Sigmoid colon (tissue), 7 donors: ENCODE results near the gene CRISP2. TPM values are rescaled to one million over a fixed set of nuclear protein-coding genes. Genes with fewer than 3 reads are reported as not detected.

Experiments
- DNase-seq: peaks from one replicate; pipeline ENCODE4 v3.0.0-alpha.2; 2019
- H3K27ac ChIP-seq, 4 donors: fragments of 200-600 bp; sonication (generic); one replicate each; pipeline ENCODE4 v1.5.1; 2016 to 2019; ENCODE audit warnings: mild to moderate bottlenecking in 1 of 4
- H3K27me3 ChIP-seq, 3 donors: fragments of 200-600 bp; sonication (generic); one replicate each; pipeline ENCODE4 v1.5.1; 2019; ENCODE audit warnings: mild to moderate bottlenecking in 1 of 3
- H3K36me3 ChIP-seq, 4 donors: fragments of 200-600 bp; sonication (generic); one replicate each; pipeline ENCODE4 v1.5.1; 2016 to 2019
- H3K4me1 ChIP-seq, 4 donors: fragments of 200-600 bp; sonication (generic); one replicate each; pipeline ENCODE4 v1.5.1; 2017 to 2019
- H3K4me3 ChIP-seq, 4 donors: fragments of 200-600 bp; sonication (generic); one replicate each; pipeline ENCODE4 v1.5.1; 2017 to 2019; ENCODE audit warnings: mild to moderate bottlenecking in 2 of 4, moderate library complexity in 1 of 4
- H3K9me3 ChIP-seq, 4 donors: fragments of 200-600 bp in 3 of 4; sonication (generic) in 3 of 4; one replicate each; pipeline versions ENCODE4 v1.5.1 to v1.6.1; 2013 to 2019
- EP300 ChIP-seq, 4 donors: sonication (generic); formaldehyde crosslinking; IDR thresholded peaks; one replicate each; pipeline ENCODE4 v1.6.1; 2017; ENCODE audit warnings: antibody characterized with exemption in 4 of 4
- POLR2A ChIP-seq, 2 donors: fragments of 450-650 bp; IDR thresholded peaks; one replicate each; pipeline ENCODE4 v1.6.1; 2016; ENCODE audit warnings: antibody characterized with exemption in 2 of 2, mild to moderate bottlenecking in 2 of 2, moderate library complexity in 2 of 2
- POLR2AphosphoS5 ChIP-seq, 4 donors: sonication (generic); formaldehyde crosslinking; IDR thresholded peaks; one replicate each; pipeline ENCODE4 v1.6.1; 2017; ENCODE audit warnings: antibody characterized with exemption in 4 of 4
- WGBS, 2 donors: extraction: QIAGEN DNeasy Blood & Tissue Kit; methylation state at CpG; one replicate each; pipeline ENCODE4 v1.1.7; 2013; 5-methylcytosine and 5-hydroxymethylcytosine counted together
- intact Hi-C: fragments of 100-400 bp; cut with DNase I; formaldehyde crosslinking; loops from one replicate; pipeline ENCODE4 v1.15.1; 2023
- polyA plus RNA-seq, 3 donors: library from polyadenylated mRNA; stranded (reverse); fragments of 200-250 nt; gene quantifications; one replicate each; pipeline ENCODE4 v1.2.3, GENCODE V29; 2013
- total RNA-seq, 4 donors: library from RNA; depleted of rRNA; stranded (reverse); fragments of >200 nt; gene quantifications; one replicate each; pipeline ENCODE4 v1.1.0, GENCODE V29; 2016
- TF ChIP-seq, protein P1 (sequence below), 4 experiments: fragments of 450-650 bp in 3 of 4; fragments of 200-600 bp in 1 of 4; IDR thresholded peaks; one replicate each; pipeline ENCODE4 v1.5.1; 2016 to 2019; ENCODE audit warnings: antibody characterized with exemption in 4 of 4, mild to moderate bottlenecking in 3 of 4, moderate library complexity in 2 of 4
- donor health status: healthy with polysubstance abuse.
- donor health status: Bipolar disorder and iron deficiency.
- donor health status: healthy.

The CRISP2 gene, protein sequence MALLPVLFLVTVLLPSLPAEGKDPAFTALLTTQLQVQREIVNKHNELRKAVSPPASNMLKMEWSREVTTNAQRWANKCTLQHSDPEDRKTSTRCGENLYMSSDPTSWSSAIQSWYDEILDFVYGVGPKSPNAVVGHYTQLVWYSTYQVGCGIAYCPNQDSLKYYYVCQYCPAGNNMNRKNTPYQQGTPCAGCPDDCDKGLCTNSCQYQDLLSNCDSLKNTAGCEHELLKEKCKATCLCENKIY
- total RNA-seq (not detected), polyA plus RNA-seq (not detected)

DNA sequence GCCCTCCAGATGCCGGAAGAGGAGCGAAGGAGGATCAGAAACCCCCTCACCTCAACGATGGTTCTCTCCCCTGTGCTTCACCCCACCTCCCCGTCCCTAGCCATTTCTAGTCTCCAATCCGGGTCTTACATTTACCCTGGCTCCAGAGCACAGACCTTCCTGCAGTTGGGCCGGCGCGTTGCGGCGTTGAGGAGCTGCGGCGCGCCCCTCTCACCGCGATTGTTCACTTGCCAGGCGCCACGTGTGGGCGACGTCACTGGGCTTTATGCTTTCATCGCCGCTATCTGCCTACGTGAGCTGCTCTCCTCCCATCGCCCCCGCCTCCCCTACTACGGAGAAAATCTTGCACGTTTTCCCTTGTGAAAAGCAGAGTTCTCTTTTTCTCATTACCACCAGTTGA, at the start of gene CRISP2:
Gene CRISP2 (minus strand): TSS at position 198 of the 400 bp plus-strand sequence. CDS start 4,347 bp downstream, outside the sequence.
- TF ChIP-seq EP300 (IDR thresholded peaks at IDR 0.05) (no peak), POLR2AphosphoS5 (IDR thresholded peaks at IDR 0.05) (no peak), POLR2A (IDR thresholded peaks at IDR 0.05) (no peak)
- TF ChIP-seq, protein P1, sequence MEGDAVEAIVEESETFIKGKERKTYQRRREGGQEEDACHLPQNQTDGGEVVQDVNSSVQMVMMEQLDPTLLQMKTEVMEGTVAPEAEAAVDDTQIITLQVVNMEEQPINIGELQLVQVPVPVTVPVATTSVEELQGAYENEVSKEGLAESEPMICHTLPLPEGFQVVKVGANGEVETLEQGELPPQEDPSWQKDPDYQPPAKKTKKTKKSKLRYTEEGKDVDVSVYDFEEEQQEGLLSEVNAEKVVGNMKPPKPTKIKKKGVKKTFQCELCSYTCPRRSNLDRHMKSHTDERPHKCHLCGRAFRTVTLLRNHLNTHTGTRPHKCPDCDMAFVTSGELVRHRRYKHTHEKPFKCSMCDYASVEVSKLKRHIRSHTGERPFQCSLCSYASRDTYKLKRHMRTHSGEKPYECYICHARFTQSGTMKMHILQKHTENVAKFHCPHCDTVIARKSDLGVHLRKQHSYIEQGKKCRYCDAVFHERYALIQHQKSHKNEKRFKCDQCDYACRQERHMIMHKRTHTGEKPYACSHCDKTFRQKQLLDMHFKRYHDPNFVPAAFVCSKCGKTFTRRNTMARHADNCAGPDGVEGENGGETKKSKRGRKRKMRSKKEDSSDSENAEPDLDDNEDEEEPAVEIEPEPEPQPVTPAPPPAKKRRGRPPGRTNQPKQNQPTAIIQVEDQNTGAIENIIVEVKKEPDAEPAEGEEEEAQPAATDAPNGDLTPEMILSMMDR (IDR thresholded peaks at IDR 0.05), result no peak
- Histone ChIP-seq H3K27ac (no peak within 1 kb of the TSS), H3K4me3 (peak within 1 kb of the TSS in 1 of 4 donors; percentile 12), H3K27me3 (no peaks in the 10 kb centered on the region), H3K36me3 (no peaks in the 10 kb centered on the region), H3K4me1 (no peaks in the 10 kb centered on the region), H3K9me3 (no peaks in the 10 kb centered on the region)
- no peak for DNase-seq
- intact Hi-C loops, result no loop called here
- 46 to 47% methylated on average over 26 of the region's 26 CpGs for WGBS, 2 donors

DNA sequence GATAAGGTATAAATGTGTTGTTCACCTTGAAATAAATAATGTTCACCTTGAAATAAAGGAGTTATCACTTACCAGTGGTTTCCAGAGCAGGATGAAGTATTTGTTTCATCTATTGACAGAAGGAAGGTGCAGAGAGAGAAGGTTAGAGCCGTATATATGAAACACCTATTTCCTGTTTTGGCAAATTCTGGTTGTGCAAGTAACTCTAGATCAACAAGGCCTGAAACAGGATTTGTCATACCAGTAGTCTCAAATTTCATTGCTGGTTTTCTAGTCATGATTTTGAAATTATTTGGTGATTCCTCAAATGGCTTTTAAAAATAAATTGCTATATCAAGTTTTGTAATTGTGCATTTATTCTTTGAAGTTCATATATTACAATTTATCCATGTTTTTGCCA, 30.9 kb upstream of the CRISP2 start, which contains the start of gene CRISP3:
Gene CRISP3 (minus strand): TSS at position 130 of the 400 bp plus-strand sequence. CDS start 21 bp downstream, at position 109.
- Histone ChIP-seq H3K27me3 (no peaks in the 10 kb centered on the region), H3K36me3 (no peaks in the 10 kb centered on the region), H3K27ac (no peak within 1 kb of the TSS), H3K4me1 (no peaks in the 10 kb centered on the region), H3K9me3 (no peaks in the 10 kb centered on the region), H3K4me3 (no peak within 1 kb of the TSS)
- intact Hi-C loops, result no loop called here
- TF ChIP-seq POLR2AphosphoS5 (IDR thresholded peaks at IDR 0.05) (no peak), EP300 (IDR thresholded peaks at IDR 0.05) (no peak), POLR2A (IDR thresholded peaks at IDR 0.05) (no peak)
- TF ChIP-seq, protein P1 (IDR thresholded peaks at IDR 0.05), result no peak
- DNase-seq, result no peak
- 22 to 37% methylated on average over 1 of the region's 1 CpG for WGBS, 2 donors

DNA sequence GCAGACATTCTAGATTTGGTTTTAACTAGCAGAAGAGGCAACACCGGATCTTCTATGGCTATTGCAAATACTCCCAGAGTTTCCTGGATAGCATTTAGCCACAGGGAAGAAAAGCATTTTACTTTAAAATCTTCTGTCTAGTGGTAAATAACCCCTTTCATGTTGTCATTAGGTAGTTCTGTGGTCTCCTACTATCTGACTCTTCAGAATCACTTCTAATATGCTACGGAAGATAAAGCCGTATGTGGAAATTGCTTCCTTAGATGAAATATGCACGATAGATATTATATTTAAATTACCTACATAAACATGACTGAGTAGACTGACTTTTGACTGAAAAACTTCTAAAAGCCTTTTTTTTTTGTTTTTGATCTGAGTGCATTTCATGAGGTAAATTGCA, 30.1 kb upstream of the CRISP2 start:
- intact Hi-C loops, result no loop called here
- Histone ChIP-seq H3K27ac (no peak overlapping the region), H3K36me3 (no peaks in the 10 kb centered on the region), H3K27me3 (no peaks in the 10 kb centered on the region), H3K4me3 (no peak overlapping the region), H3K9me3 (no peaks in the 10 kb centered on the region), H3K4me1 (no peaks in the 10 kb centered on the region)
- WGBS, 2 donors, result 83 to 86% methylated on average over 4 of the region's 4 CpGs
- DNase-seq, result no peak
- TF ChIP-seq EP300 (IDR thresholded peaks at IDR 0.05) (no peak), POLR2AphosphoS5 (IDR thresholded peaks at IDR 0.05) (no peak), POLR2A (IDR thresholded peaks at IDR 0.05) (no peak)
- TF ChIP-seq, protein P1 (IDR thresholded peaks at IDR 0.05), result no peak

DNA sequence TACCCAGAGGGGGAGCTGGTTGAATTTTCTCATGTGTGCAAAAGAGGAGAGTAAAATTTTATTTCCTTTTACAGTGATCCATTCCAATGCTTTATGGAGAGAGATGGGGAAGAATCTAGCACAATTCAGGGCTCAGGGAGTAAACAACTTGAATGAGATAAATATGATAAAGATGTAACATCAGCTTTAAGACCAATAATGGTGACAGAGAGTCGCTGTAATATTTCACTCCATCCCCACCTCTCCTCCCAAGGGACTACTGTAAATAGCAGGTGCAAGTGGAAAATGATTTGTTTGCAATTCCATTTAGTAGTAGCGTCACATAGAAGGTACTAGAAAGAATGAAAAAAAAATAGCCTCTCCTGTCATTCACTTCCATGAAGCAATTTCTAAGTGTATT, 26.1 kb upstream of the CRISP2 start:
- no peaks in the 10 kb centered on the region for H3K9me3 ChIP-seq
- H3K4me1 ChIP-seq, result no peaks in the 10 kb centered on the region
- intact Hi-C loops, result no loop called here
- no peak overlapping the region for H3K27ac ChIP-seq
- no peaks in the 10 kb centered on the region for H3K36me3 ChIP-seq
- no peak for DNase-seq
- H3K4me3 ChIP-seq, result no peak overlapping the region
- no peaks in the 10 kb centered on the region for H3K27me3 ChIP-seq
- TF ChIP-seq EP300 (IDR thresholded peaks at IDR 0.05) (no peak), POLR2AphosphoS5 (IDR thresholded peaks at IDR 0.05) (no peak), POLR2A (IDR thresholded peaks at IDR 0.05) (no peak)
- TF ChIP-seq, protein P1 (IDR thresholded peaks at IDR 0.05), result no peak
- 23 to 69% methylated on average over 2 of the region's 2 CpGs for WGBS, 2 donors
